HEK293 (cell line): ENCODE measurements around the gene PRG3.

Source experiments
- CTCF ChIA-PET: fragments of 350-600 bp; formaldehyde crosslinking; extraction: SDS; loops from one replicate; lab custom pipeline; 2021; ENCODE audit warnings: antibody characterized with exemption; lab: Yijun Ruan, JAX
- POLR2A ChIA-PET: fragments of 300-600 bp; formaldehyde crosslinking; extraction: SDS; loops from one replicate; lab custom pipeline; 2020; ENCODE audit warnings: antibody characterized with exemption, inconsistent platforms; lab: Yijun Ruan, JAX
- H3K27ac ChIP-seq: fragments of 200-500 bp; sonication (Bioruptor generic); 2 replicates; pipeline ENCODE4 v1.5.1; 2014; ENCODE audit warnings: low read depth, low read length, control low read depth, inconsistent platforms; ENCODE audit errors: extremely low read depth
- H3K36me3 ChIP-seq, 2 experiments: fragments of 200-500 bp in 1 of 2; sonication (Bioruptor generic) in 1 of 2; 1 replicate in 1 of 2; 2 replicates in 1 of 2; pipeline ENCODE4 v1.5.1; 2014 to 2017; ENCODE audit warnings: inconsistent platforms in 2 of 2, low read length in 2 of 2; ENCODE audit not compliant: control insufficient read depth in 2 of 2, insufficient read depth in 1 of 2
- H3K4me1 ChIP-seq: fragments of 200-500 bp; sonication (Bioruptor generic); 2 replicates; pipeline ENCODE4 v1.5.1; 2014; ENCODE audit warnings: mild to moderate bottlenecking, low read length, inconsistent platforms; ENCODE audit not compliant: control insufficient read depth, insufficient read depth
- H3K4me3 ChIP-seq: 2 replicates; pipeline ENCODE4 v1.5.1; 2011; ENCODE audit warnings: low read depth, mild to moderate bottlenecking, control low read depth, low read length, moderate library complexity
- H3K9me3 ChIP-seq: fragments of 200-500 bp; sonication (Bioruptor generic); 2 replicates; pipeline ENCODE4 v1.5.1; 2014; ENCODE audit warnings: low read depth, low read length, inconsistent platforms; ENCODE audit not compliant: control insufficient read depth, insufficient read depth
- PRDM10 ChIP-seq: fragments of 450-650 bp; formaldehyde crosslinking; IDR thresholded peaks from 2 replicates; pipeline ENCODE4 v1.5.1; 2016; ENCODE audit warnings: missing biosample characterization, missing genetic modification characterization
- SALL2 ChIP-seq: fragments of 450-650 bp; formaldehyde crosslinking; IDR thresholded peaks from 2 replicates; pipeline ENCODE4 v1.5.0; 2017; ENCODE audit warnings: missing biosample characterization, mild to moderate bottlenecking, missing genetic modification characterization, borderline replicate concordance
- SCRT2 ChIP-seq: fragments of 450-650 bp; formaldehyde crosslinking; IDR thresholded peaks from 2 replicates; pipeline ENCODE4 v1.5.1; 2016; ENCODE audit warnings: missing biosample characterization, missing genetic modification characterization
- ZBTB26 ChIP-seq: fragments of 450-650 bp; formaldehyde crosslinking; optimal IDR thresholded peaks from 2 replicates; pipeline ENCODE3; 2016; ENCODE audit warnings: missing biosample characterization, mild to moderate bottlenecking, missing genetic modification characterization
- ZBTB48 ChIP-seq: fragments of 450-650 bp; formaldehyde crosslinking; IDR thresholded peaks from 2 replicates; pipeline ENCODE4 v1.5.1; 2016; ENCODE audit warnings: missing biosample characterization, missing genetic modification characterization
- ZEB2 ChIP-seq: fragments of 450-650 bp; formaldehyde crosslinking; IDR thresholded peaks from 2 replicates; pipeline ENCODE4 v1.5.1; 2016; ENCODE audit warnings: missing biosample characterization, missing genetic modification characterization
- ZNF146 ChIP-seq: fragments of 450-650 bp; formaldehyde crosslinking; IDR thresholded peaks from 2 replicates; pipeline ENCODE4 v1.5.1; 2016; ENCODE audit warnings: missing biosample characterization, missing genetic modification characterization
- ZNF184 ChIP-seq: fragments of 450-650 bp; IDR thresholded peaks from 2 replicates; pipeline ENCODE4 v1.5.1; 2018; ENCODE audit warnings: missing biosample characterization, mild to moderate bottlenecking, missing genetic modification characterization
- ZNF211 ChIP-seq: fragments of 450-650 bp; formaldehyde crosslinking; IDR thresholded peaks from 2 replicates; pipeline ENCODE4 v1.5.1; 2016; ENCODE audit warnings: low read depth, missing biosample characterization, missing genetic modification characterization
- ZNF426 ChIP-seq: fragments of 450-650 bp; formaldehyde crosslinking; IDR thresholded peaks from 2 replicates; pipeline ENCODE4 v1.5.1; 2017; ENCODE audit warnings: missing biosample characterization, missing genetic modification characterization, mild to moderate bottlenecking, inconsistent platforms, moderate library complexity
- ZNF629 ChIP-seq: fragments of 450-650 bp; formaldehyde crosslinking; IDR thresholded peaks from 2 replicates; pipeline ENCODE4 v1.5.1; 2017; ENCODE audit warnings: missing biosample characterization, missing genetic modification characterization
- TF ChIP-seq, protein P1 (sequence below): fragments of 450-650 bp; formaldehyde crosslinking; IDR thresholded peaks from 2 replicates; pipeline ENCODE4 v1.5.1; 2016; ENCODE audit warnings: missing biosample characterization, missing genetic modification characterization
- TF ChIP-seq, protein P2 (sequence below): fragments of 450-650 bp; formaldehyde crosslinking; IDR thresholded peaks from 2 replicates; pipeline ENCODE4 v1.5.1; 2017; ENCODE audit warnings: missing biosample characterization, missing genetic modification characterization
- TF ChIP-seq, protein P3 (sequence below): sonication (generic); formaldehyde crosslinking; IDR thresholded peaks from 2 replicates; pipeline ENCODE4 v1.8.1; 2022; ENCODE audit warnings: mild to moderate bottlenecking, moderate library complexity, missing genetic modification reagents

Gene PRG3

GRCh38 chr11:57410287-57410686, 29.3 kb upstream of the PRG3 start (continued):
- TF ChIP-seq PRDM10 (tag by site-specific recombination) = no peak
- no peak for TF ChIP-seq ZNF211 (tag by site-specific recombination)
- no peak for TF ChIP-seq SCRT2 (tag by site-specific recombination)
- TF ChIP-seq SALL2 (tag by site-specific recombination) = no peak
- no peak for TF ChIP-seq ZNF184

- POLR2A ChIA-PET = no interaction called here
- H3K4me1 ChIP-seq = no peaks in the 10 kb centered on the region
- no peak overlapping the region for H3K27ac ChIP-seq
- CTCF ChIA-PET = interaction anchor here (0.6 to 0.7 kb wide), 3 partner anchors 157 to 1245 kb away, joined by 3 to 5 read pairs (median 3); no protein-coding TSS in a partner anchor
- H3K9me3 ChIP-seq = no peaks in the 10 kb centered on the region
- TF ChIP-seq ZBTB48 (tag by site-specific recombination) = no peak
- no peak for TF ChIP-seq ZBTB26 (tag by site-specific recombination)
- TF ChIP-seq ZNF629 (tag by site-specific recombination) = no peak
- no peak for TF ChIP-seq ZNF426
- TF ChIP-seq PRDM10 (tag by site-specific recombination) = no peak
- TF ChIP-seq, protein P1, sequence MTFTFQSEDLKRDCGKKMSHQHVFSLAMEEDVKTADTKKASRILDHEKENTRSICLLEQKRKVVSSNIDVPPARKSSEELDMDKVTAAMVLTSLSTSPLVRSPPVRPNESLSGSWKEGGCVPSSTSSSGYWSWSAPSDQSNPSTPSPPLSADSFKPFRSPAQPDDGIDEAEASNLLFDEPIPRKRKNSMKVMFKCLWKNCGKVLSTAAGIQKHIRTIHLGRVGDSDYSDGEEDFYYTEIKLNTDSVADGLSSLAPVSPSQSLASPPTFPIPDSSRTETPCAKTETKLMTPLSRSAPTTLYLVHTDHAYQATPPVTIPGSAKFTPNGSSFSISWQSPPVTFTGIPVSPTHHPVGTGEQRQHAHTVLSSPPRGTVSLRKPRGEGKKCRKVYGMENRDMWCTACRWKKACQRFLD (tag by site-specific recombination) = no peak
- TF ChIP-seq, protein P2, sequence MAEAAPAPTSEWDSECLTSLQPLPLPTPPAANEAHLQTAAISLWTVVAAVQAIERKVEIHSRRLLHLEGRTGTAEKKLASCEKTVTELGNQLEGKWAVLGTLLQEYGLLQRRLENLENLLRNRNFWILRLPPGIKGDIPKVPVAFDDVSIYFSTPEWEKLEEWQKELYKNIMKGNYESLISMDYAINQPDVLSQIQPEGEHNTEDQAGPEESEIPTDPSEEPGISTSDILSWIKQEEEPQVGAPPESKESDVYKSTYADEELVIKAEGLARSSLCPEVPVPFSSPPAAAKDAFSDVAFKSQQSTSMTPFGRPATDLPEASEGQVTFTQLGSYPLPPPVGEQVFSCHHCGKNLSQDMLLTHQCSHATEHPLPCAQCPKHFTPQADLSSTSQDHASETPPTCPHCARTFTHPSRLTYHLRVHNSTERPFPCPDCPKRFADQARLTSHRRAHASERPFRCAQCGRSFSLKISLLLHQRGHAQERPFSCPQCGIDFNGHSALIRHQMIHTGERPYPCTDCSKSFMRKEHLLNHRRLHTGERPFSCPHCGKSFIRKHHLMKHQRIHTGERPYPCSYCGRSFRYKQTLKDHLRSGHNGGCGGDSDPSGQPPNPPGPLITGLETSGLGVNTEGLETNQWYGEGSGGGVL (tag by site-specific recombination) = no peak
- TF ChIP-seq ZEB2 (tag by site-specific recombination) = no peak
- TF ChIP-seq, protein P3, sequence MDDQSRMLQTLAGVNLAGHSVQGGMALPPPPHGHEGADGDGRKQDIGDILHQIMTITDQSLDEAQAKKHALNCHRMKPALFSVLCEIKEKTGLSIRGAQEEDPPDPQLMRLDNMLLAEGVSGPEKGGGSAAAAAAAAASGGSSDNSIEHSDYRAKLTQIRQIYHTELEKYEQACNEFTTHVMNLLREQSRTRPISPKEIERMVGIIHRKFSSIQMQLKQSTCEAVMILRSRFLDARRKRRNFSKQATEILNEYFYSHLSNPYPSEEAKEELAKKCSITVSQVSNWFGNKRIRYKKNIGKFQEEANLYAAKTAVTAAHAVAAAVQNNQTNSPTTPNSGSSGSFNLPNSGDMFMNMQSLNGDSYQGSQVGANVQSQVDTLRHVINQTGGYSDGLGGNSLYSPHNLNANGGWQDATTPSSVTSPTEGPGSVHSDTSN (CRISPR knock-in tag) = no peak
- TF ChIP-seq ZNF146 (tag by site-specific recombination) = no peak
- H3K4me3 ChIP-seq = no peak overlapping the region
- H3K36me3 ChIP-seq = no peaks in the 10 kb centered on the region
Measured at GRCh38 chr11:57409321-57410100, 28.6 kb upstream of the PRG3 start.
